WTC11 (cell line): ENCODE measurements around the gene C20orf204. TPM values are rescaled to one million over a fixed set of nuclear protein-coding genes. Genes with fewer than 3 reads are reported as not detected.

Experiments
- ATAC-seq: fragments of 200-7000 bp; cut with Tn5 transposase; 2 replicates; pipeline ENCODE4 v1.10.0; 2021; ENCODE audit warnings: mild to moderate bottlenecking, moderate library complexity
- CTCF ChIA-PET: fragments of 300-600 bp; sonication (Branson Sonifier 250); formaldehyde crosslinking; loops from one replicate; lab custom pipeline; 2021; ENCODE audit warnings: antibody characterized with exemption; lab: Charles Lee
- POLR2A ChIA-PET: fragments of 350-600 bp; sonication (Branson Sonifier 250); formaldehyde crosslinking; loops from one replicate; lab custom pipeline; 2021; ENCODE audit warnings: antibody characterized with exemption; lab: Charles Lee
- DNase-seq: peaks from one replicate; pipeline ENCODE4 v3.0.0; 2021; ENCODE audit warnings: low spot score
- H3K27ac Mint-ChIP-seq: 2 replicates; pipeline ENCODE4 v1.8.0; 2021; ENCODE audit warnings: mixed read lengths
- H3K27me3 Mint-ChIP-seq: 2 replicates; pipeline ENCODE4 v1.8.0; 2021; ENCODE audit warnings: low read depth, mild to moderate bottlenecking, moderate library complexity, mixed read lengths
- H3K36me3 Mint-ChIP-seq: 2 replicates; pipeline ENCODE4 v1.8.0; 2021; ENCODE audit warnings: mixed read lengths
- H3K4me1 Mint-ChIP-seq: 2 replicates; pipeline ENCODE4 v1.8.0; 2022; ENCODE audit warnings: mixed read lengths
- H3K4me3 Mint-ChIP-seq: 2 replicates; pipeline ENCODE4 v1.8.0; 2021; ENCODE audit warnings: mild to moderate bottlenecking, moderate library complexity, mixed read lengths
- H3K9me3 Mint-ChIP-seq: 2 replicates; pipeline ENCODE4 v1.8.0; 2021; ENCODE audit warnings: mixed read lengths
- GABPB1 ChIP-seq: sonication (generic); formaldehyde crosslinking; IDR thresholded peaks from 2 replicates; pipeline ENCODE4 v1.8.1; 2023; ENCODE audit warnings: mild to moderate bottlenecking, missing genetic modification reagents
- MAX ChIP-seq: sonication (generic); formaldehyde crosslinking; IDR thresholded peaks from 2 replicates; pipeline ENCODE4 v1.8.0; 2022; ENCODE audit warnings: mild to moderate bottlenecking, missing genetic modification reagents
- NFATC4 ChIP-seq: fragments of 250-450 bp; sonication (Bioruptor Pico); IDR thresholded peaks from 2 replicates; pipeline ENCODE4 v1.9.0; 2021; ENCODE audit warnings: mild to moderate bottlenecking
- RORB ChIP-seq: fragments of 250-450 bp; sonication (Bioruptor Pico); IDR thresholded peaks from 2 replicates; pipeline ENCODE4 v1.9.0; 2021; ENCODE audit warnings: mild to moderate bottlenecking
- TEAD1 ChIP-seq: sonication (generic); formaldehyde crosslinking; IDR thresholded peaks from 2 replicates; pipeline ENCODE4 v1.8.0; 2022; ENCODE audit warnings: mild to moderate bottlenecking, missing genetic modification reagents
- ZMAT4 ChIP-seq: fragments of 250-450 bp; sonication (Bioruptor Pico); IDR thresholded peaks from 2 replicates; pipeline ENCODE4 v1.9.0; 2021; ENCODE audit warnings: mild to moderate bottlenecking
- ZNF121 ChIP-seq: sonication (generic); formaldehyde crosslinking; IDR thresholded peaks from 2 replicates; pipeline ENCODE4 v1.8.0; 2023; ENCODE audit warnings: missing genetic modification reagents
- ZNF219 ChIP-seq: sonication (generic); formaldehyde crosslinking; IDR thresholded peaks from 2 replicates; pipeline ENCODE4 v1.8.0; 2023; ENCODE audit warnings: missing genetic modification reagents, mild to moderate bottlenecking, borderline replicate concordance
- ZNF425 ChIP-seq: fragments of 250-450 bp; sonication (Bioruptor Pico); conservative IDR thresholded peaks from 2 replicates; pipeline ENCODE4 v1.9.0; 2021; ENCODE audit warnings: mild to moderate bottlenecking
- ZSCAN18 ChIP-seq: fragments of 250-450 bp; sonication (Bioruptor Pico); IDR thresholded peaks from 2 replicates; pipeline ENCODE4 v2.1.2; 2022; ENCODE audit warnings: mild to moderate bottlenecking, moderate library complexity
- total RNA-seq: library from RNA; stranded (reverse); gene quantifications from 3 replicates; pipeline ENCODE4 v1.2.3, GENCODE V29; 2021
- TF ChIP-seq, protein P1 (sequence below): sonication (generic); formaldehyde crosslinking; IDR thresholded peaks from 2 replicates; pipeline ENCODE4 v1.8.0; 2023; ENCODE audit warnings: mild to moderate bottlenecking, missing genetic modification reagents

Gene C20orf204
- total RNA-seq, 1 experiment from 2014 or later: 2.1 TPM

GRCh38 chr20:64015635-64016034, 20.3 kb upstream of the C20orf204 start (continued):
- no peak for TF ChIP-seq ZNF425 (CRISPR knock-in tag)
- no peak for TF ChIP-seq ZSCAN18
- no peak for TF ChIP-seq ZMAT4 (CRISPR knock-in tag)
- TF ChIP-seq GABPB1 (CRISPR knock-in tag): no peak
- TF ChIP-seq, all 79 proteins: peak for 0

- H3K27ac Mint-ChIP-seq: no peak overlapping the region
- no peak overlapping the region for H3K4me3 Mint-ChIP-seq
- no peaks in the 10 kb centered on the region for H3K27me3 Mint-ChIP-seq
- ChIA-PET POLR2A (no interaction called here), CTCF (no interaction called here)
- no peak for ATAC-seq
- H3K36me3 Mint-ChIP-seq: peaks cover 59% of the 10 kb centered on the region
- no peak for DNase-seq
- H3K4me1 Mint-ChIP-seq: no peaks in the 10 kb centered on the region
- H3K9me3 Mint-ChIP-seq: no peaks in the 10 kb centered on the region
- no peak for TF ChIP-seq NFATC4 (CRISPR knock-in tag)
- TF ChIP-seq ZNF121 (CRISPR knock-in tag): no peak
- no peak for TF ChIP-seq TEAD1
- TF ChIP-seq, protein P1, sequence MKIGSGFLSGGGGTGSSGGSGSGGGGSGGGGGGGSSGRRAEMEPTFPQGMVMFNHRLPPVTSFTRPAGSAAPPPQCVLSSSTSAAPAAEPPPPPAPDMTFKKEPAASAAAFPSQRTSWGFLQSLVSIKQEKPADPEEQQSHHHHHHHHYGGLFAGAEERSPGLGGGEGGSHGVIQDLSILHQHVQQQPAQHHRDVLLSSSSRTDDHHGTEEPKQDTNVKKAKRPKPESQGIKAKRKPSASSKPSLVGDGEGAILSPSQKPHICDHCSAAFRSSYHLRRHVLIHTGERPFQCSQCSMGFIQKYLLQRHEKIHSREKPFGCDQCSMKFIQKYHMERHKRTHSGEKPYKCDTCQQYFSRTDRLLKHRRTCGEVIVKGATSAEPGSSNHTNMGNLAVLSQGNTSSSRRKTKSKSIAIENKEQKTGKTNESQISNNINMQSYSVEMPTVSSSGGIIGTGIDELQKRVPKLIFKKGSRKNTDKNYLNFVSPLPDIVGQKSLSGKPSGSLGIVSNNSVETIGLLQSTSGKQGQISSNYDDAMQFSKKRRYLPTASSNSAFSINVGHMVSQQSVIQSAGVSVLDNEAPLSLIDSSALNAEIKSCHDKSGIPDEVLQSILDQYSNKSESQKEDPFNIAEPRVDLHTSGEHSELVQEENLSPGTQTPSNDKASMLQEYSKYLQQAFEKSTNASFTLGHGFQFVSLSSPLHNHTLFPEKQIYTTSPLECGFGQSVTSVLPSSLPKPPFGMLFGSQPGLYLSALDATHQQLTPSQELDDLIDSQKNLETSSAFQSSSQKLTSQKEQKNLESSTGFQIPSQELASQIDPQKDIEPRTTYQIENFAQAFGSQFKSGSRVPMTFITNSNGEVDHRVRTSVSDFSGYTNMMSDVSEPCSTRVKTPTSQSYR (CRISPR knock-in tag): no peak
- TF ChIP-seq ZNF219: no peak
- no peak for TF ChIP-seq MAX
- TF ChIP-seq, all 79 proteins: peak for 0
Measured at GRCh38 chr20:64021124-64021975, 14.6 kb upstream of the C20orf204 start.

GRCh38 chr20:64022671-64023360, 13.2 kb upstream of the C20orf204 start:
- Mint-ChIP-seq H3K27me3 (no peaks in the 10 kb centered on the region), H3K9me3 (no peaks in the 10 kb centered on the region), H3K4me1 (no peaks in the 10 kb centered on the region), H3K27ac (no peak overlapping the region), H3K4me3 (no peak overlapping the region), H3K36me3 (peaks cover 64% of the 10 kb centered on the region)
- ATAC-seq: no peak
- no peak for TF ChIP-seq RORB (CRISPR knock-in tag)
- no peak for DNase-seq
- POLR2A ChIA-PET: interaction anchor here (0.5 kb wide), 1 partner anchor 195 kb away, joined by 3 read pairs; no protein-coding TSS in a partner anchor
- CTCF ChIA-PET: interaction anchor here (1.1 kb wide), 1 partner anchor 15 kb away, joined by 5 read pairs; no protein-coding TSS in a partner anchor
